NCI-H526 (cell line): Measurements from ENCODE around the gene POPDC2.

Experiments used
- DNase-seq, 2 experiments: peaks; one replicate each; lab custom pipeline; 2025; lab: John Stamatoyannopoulos, UW

POPDC2 gene

DNA sequence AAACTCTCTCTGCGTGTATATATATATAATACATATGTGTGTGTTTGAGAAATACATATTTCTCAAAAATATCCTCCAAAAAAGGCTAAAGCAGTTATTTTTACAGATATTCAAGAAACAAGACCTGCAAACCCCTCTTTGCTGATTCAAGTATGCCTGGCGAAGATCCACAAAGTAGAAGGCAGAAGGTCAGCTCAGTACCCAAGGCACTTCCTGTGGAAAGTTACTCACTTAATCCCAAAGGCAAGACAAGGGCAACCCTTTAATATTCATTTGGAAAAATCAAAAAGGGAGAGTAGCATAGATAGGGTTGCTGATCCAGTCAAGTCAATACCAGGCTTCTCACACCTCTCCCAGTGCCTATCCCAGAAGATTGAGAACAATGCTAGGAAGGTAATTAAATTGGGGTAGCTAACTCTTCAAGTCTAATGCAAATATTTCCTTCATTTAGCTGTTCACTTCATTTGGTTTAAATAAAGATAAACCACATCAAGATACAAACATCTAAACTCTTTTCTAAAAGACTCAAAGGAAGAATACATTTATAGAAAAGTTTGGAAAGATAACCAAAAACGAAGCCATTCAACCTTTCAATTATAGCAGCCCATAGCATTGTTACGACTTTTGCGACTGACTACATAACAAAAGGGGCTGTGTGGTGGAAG is 9.6 kb upstream of the POPDC2 start:
- DNase-seq, result no peak

DNA sequence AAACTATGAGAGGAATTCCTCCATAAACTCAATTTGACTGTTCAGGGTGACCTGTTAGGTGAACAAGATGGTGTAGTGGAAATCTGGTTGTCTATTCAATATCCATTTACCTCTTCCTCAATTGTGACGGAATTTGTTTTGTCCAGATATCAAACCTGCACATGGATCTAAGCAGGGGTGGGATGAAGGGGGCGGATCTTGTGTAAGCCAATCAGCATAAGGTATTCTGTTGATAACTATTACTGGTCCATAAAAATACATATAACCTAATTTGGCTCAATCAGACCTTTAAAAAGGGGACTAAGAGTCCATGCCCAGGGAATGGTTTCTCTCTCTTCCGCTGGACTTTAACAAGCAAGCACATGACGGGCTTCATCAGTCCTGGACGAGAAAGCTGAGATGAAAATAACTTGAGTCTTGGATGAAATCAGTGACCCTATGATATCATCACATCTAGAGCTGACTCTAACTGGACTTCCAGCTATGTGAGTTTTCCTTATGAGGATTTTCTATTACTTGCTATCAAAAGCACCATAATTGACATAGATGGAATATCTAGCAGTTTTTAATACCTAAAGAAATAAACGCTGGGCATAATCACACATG is 5.7 kb upstream of the POPDC2 start:
- no peak for DNase-seq

DNA sequence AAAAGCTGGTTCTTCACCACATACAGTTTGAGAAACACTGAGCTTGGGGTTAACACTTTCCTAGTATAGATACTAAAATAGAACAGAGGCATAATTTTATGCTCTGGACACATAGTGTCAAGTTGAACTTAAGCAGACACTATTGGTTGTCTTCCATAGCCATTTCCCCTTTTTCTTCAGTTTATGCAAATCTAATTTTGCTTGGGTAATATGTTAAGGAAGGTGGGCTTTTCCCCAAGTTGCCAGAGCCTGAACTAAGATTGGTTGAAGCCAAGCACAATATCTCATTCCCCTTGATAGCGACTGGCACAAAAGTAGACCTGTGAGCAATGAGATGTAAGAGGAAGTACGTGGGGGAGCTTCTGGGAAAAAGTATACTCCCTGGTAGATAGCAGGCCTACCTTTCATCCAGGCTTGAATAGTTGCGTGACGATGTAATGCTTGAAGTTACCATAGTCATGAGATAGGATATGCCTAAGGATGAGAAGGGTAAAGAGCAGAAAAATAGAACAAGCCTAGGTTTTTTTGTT is 4.5 kb upstream of the POPDC2 start:
- no peak for DNase-seq

DNA sequence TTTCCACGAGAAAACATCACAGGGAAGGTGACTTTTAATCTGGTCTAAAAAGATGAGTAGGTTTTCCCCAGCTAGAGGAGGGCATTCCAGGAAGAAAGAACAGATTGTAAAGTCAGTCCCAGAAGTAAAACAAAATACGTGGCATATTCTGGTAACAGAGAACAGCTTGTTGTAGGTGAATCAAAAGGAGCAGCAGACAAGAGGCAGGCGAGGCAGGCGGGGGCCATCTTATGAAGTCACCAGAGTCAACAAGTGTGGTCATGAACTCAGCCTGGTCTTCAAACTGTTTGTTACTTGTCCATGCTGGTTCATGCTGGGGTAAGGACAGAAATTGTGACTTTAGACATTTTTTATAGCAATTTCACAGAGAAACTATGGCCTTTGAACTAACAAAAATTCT is 4.0 kb upstream of the POPDC2 start:
- no peak for DNase-seq

DNA sequence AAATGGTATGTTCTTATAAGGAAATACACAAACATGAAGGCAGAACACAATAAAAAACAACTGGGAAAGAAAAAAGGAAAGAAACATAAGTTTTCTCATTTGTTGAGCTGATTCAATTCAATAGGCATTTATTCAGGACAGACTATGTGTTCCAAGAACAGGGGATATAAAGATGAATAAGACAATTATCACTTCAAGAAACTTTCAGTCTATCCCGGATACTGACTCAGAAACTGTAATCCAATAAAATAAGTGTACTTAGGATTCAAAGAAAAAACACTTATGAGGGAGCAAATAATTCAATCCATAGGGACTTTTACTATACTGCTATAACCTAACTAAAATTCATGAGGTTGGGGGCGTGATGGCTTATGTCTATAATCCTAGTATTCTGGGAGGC is 3.5 kb upstream of the POPDC2 start:
- DNase-seq, result no peak

DNA sequence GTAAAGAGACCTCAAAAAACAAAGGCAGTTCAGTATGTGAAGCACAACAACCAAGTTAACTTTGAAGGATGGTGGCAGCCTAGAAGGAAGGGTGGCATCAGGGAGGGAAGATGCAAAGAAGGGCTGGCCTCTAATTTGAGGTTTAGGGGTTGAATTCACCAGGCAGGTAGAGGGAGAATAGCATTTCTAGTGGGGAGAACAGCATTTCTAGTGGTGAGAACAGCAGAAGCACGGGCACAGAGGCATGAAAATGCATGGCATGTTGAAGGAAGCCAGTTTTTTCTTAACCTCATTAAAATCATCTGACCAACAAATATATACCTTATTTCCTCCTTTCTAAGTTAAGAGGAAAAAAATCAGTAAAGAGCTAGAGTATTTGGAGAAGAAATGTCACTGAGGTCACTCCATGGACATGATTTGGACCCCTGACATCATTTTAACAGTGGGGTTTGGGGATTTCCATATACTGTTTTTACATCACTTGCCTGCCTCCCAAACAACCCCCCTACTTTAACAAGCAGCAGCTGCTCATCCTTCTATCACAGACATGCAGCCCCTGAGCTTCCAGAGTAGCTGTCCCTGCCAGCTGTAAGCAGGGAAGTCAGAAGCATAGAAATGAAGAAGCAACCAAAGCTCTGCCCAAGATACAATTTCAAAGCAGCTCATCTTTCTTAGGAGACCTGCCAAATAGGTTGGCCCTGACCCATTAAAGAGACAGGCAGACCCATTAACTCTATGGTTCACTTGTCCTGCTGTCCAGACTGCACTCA is 2.4 kb upstream of the POPDC2 start:
- DNase-seq, result no peak

DNA sequence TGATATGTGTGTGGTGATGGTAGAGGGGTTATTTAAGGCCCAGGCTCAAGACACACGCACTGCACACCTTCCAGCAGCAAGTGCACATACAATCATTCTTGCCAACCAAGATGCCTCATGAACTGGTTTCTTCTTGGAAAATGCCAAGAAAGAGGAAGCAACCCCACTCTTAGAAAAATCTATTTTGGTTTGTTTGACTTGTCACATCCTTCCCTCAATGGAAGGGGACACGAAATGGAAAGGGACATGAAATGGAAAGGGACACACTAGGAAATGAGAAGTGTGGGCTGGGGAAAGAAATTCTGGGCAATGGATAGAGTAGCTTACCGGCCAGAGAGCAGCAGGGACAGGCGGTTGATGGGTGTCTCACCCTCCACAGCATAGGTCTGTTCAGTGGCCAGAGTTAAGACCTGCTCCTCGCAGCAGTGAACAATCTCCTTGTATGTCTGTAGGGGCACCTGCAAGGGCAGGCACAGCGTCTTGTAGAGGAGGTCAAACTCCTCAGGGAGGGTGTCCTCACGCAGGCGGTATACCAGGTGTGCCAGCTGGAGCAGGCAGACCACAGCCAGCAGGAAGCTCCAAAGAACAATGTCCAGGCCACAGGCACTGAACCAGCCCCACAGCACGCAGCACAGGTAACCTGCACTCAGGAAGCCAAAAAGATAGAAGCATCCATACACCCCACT is 640 bp downstream of the POPDC2 start:
- no peak for DNase-seq

DNA sequence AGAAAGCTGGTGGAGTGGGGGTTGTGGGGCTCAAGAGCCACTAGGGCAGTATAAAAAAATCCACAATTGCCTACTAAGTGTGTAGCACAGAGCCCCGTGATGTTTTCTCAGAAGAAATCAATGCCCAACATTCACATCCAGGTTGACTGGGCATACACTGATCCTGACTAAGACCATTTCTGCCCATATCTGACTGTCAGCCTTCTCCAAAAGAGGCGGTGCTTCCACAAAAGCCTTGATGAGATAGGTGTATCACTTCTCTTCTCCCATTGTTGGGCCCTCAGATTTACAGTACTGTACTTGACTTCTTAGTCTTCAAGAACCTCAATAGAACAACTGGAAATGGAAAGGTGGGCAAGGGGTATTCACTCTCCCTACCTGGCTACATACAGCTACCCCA is 1.4 kb downstream of the POPDC2 start:
- no peak for DNase-seq

DNA sequence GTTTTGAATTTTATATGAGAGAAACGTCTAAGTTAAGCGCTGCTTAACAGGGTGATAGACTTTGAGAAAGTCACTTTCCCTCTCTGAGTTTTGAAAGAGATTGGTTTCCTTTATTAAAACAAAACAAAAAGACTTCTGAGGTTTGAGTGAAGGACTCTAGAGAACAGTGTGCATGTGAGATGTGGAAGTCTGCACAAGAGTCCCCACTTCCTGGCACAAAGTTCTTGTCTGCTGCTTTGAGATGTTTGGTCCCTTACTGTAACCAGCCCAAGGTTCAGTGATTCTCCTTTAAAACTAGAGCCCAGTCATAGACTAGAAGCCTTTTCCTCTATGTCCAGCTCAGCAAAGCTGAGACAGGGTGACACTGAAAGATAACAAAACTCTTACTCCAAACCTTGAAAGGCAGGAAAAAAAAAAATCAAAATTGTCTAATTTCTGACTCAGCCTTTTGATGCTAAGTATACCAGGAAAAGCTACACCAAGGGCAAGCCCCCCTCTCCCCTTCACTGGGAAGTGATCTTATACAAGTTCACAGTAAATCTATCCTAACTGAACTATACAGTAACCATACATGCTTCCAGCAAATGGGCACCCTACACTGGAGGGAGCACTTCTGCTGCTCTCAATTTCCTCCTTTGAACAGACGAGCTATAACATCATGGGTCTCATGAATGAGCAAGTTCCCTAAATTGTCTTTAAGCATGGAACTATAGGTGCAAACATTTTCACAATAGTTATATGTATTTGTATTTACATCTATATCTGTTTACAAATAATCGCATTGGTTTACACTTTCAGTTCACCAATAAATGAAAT is 2.3 kb downstream of the POPDC2 start:
- no peak for DNase-seq

DNA sequence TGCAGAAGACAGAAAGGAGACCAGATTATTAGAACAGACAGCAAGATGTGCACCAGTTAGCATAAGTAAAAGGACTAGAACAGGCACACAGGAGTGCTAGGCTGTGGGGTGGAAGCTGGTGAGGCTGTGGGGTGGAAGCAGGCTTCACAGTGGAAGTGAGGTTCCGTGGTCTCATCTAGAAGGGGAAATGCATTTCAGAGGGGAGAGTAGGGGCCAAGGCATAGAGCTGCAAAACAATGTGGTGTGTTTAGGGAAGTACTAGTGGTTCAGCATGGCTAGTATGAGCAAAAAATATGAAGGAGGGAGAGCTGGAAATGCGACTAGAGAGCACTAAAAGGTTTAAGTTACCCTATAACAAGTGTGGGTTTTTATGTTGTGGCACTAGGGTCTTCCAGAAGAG is 6.5 kb downstream of the POPDC2 start:
- no peak for DNase-seq

DNA sequence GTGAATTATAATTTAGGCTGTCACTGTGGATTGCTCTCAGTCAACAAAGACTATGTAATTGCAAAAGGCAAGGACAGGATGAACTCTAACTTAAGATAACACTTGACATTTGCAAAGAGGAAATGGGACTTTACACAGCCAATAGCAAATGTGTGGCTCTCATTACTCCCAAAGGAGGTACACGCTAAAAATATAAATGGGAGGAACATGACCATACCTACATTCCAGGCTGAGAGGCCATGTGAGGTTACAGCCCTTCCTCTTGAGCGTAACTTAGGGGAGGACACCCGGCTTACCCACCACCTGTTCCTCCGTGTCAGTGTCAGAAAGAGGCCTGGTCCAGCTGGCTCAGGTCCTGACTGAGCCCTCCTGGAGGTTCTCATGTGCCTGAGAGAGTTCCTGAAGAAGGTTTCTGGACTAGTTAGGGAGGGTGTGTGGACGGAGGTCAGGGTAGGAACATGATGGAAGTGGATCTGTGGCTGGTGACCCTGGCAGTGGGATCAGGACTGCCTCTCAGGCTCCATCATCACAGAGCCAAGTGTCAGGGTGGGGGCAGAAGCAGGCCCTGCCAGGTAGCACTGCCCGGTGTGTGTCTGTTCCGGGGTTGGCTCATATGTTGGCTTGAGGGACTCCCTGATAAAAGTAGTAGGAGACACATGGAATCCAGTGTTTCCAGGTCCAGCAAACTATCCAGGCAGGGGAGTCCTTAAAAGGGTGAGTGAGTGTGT is 7.9 kb downstream of the POPDC2 start:
- no peak for DNase-seq

DNA sequence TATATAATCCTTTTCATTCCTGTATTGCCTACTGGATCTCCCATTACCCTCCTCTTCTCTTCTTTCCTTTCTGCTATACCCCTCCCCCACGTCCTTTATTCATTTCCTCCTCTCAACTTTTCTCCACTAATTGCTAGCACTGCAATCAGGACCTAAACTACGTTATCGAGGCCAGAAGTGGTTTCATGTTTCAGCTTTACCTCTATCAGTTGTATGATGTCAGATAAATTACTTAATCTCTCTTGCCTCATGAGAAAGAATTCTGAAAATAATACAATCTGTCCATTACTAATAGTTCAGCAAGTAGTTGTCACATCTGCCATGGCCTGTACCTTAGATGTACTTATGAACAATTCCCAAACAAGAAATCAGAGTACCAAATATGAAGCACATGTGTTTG is 10.6 kb downstream of the POPDC2 start:
- DNase-seq, result no peak

DNA sequence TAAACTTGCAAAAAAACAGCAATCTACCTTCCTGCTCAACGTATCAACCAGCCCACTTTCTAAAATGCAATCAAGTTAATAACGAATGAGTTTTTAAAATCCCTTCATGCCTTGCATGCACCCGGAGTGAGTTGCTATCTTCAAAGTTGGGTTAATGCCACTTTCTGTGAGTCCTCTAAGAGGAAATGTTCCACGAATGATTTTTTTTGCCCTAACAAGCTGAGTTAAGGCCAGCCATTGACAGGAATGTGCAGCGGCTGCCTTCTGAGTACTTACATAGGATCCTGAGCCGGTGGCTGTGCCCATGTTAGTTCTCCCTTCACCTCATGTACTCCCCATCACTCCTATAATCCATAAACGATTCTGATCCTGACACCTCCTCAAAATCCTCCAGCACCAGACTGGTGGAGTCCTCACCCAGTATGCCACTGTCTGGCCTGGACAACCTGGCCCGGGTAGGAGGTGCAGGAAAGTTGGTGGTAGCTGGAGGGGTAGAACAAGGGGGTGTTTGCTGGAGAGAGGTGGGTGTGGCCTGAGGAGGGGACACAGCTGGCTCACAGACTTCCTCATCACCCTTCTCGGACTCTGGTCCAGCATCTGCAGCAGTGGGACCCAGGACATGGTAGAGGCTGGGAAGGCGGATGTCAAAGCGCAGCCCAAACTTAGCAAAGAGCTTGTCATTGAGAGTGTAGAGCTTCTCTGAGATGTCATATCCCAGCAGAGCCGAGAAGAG is 12.4 kb downstream of the POPDC2 start:
- DNase-seq, result no peak

DNA sequence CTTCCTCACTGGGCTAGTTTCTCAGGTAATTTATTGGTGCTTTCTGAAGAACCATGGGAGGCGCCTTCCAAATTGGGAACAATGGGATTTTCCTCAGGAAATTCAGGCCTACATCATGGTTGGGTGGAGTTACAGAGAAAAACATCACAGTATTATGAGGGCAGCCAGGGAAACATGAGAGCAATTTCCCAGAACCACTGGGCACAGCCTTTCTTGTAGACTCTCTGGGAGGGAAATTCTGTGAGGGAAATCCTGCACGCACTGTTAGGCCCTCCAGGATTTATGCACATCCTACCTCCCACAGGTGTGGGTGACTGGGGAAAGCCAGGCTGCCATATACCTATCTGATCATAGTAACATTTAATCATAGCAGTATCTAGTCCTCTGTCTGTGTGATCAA is 13.2 kb downstream of the POPDC2 start:
- no peak for DNase-seq

DNA sequence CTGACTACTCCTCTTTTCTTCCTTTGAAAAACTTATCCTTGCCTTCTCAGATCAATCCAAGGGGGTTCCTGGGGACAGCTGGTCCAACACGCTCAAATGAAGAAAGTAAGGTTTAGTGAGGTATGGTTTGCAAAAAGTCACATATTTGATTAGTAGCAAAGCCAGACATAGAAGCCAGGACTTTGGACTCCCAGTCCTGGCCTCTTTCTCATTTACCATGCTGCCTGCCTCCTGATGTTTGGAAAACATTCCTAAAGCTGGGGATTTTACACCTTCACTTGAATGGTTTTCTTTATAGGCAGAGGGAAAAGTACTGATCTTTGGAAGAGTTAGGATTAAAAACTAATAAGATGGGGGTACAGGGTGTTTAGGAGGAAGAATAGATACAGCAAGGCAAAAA is 14.6 kb downstream of the POPDC2 start:
- no peak for DNase-seq

DNA sequence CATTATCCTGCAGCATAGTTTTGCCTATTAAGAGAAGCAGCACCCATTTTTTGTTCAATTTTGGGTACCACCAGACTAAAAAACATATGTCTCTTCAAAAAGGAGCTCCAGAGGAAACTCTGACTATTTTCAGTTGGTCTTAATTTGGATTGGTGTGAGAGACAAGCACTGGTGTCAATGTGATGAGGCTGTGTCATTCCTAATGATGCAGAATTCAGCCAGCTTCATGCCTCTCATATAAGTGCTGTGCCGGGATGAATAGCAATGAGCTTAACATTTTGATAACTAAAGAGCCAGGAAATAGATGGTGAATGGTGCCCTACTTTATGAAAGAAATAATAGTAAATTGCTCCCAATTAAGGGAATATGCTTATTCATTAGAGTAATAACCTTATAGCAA is 15.9 kb downstream of the POPDC2 start:
- DNase-seq, result no peak

DNA sequence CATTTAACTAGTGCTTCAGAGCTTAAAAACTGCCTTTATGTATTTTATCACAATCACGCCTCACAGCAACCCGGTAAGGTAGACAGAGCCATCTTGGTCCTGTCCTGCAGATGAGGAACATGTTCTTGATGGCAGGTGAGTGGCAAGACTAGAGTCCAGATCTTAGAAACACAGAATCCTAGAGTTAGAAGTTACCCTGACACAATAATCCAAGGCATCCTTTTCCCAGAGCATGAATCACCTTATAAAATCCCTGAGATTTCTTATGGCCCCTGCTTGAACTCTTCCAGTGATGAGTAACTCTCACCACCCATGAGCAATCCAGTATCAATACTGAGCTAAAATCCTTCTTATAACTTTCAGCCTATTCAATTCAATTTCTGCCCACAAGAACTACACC is 16.9 kb downstream of the POPDC2 start:
- no peak for DNase-seq

DNA sequence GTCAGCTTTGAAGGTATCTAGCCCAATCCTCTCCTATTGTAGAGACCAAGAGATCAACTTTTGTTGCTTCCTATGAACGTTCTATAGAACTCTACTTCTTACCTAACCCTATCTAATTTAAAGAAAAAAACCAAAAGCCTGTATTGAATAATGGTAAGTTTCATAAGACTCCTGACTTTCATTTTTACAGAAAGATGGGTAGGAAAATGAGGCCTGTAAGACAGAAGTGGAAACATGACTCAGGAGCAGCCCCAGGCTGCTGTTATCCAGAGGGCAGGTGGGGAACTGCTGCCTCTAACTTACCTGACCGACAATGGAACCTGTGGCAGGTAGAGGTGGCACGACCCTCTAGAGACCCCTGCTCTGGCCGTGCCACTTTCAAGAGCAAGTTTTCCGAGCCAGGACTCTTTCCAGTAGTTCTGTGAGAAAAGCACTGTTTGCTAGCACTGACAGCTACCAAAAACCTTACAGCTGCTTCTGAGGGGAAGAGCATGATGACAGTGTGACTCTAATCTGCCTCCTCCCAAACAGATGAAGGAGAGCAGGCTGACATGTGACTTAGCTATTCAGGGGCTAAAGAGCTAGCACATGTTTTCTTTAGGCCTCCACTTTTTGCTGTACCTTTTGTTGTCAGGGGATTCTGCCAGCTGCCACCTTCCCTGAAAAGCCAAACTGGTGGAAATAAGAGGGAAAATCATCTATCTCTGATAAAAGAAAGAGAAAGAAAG is 17.5 kb downstream of the POPDC2 start:
- DNase-seq, result no peak

DNA sequence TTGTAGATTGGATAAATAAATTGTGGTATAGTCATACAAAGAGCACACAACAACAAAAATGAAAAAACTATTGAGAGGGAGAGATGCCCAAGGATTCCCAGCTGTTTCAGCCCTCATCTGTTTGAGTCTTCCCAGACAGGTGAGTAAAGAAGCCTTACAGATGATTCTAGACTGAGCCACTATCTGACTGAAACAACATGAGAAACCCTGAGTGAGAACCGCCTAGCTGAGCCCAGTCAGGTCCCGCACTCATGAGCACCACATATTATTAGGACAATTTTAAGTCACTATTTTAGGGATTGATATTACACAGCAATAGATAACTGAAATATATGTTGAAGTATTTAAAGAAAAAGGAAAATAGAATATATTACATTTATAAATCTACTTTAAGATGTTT is 19.0 kb downstream of the POPDC2 start:
- DNase-seq, result no peak
